ENCODE measurements around the gene KRTAP5-7.
"Not testable (repeated sequence)": the region's sequence is repeated elsewhere in the genome, so short reads cannot be mapped to it uniquely, and the experiment has no call there.

Gene KRTAP5-7

GRCh38 chr11:71556018-71556417, 29.0 kb downstream of the KRTAP5-7 start:
- no peak for DNase-seq (ENCODE audit: low read depth in 3 of 3, low spot score in 1 of 3)

- DNase-seq (ENCODE audit: low read depth in 3 of 3, low spot score in 1 of 3), result no peak
Measured at GRCh38 chr11:71557257-71557656, 30.2 kb downstream of the KRTAP5-7 start.

GRCh38 chr11:71558996-71559395, 31.9 kb downstream of the KRTAP5-7 start:
- DNase-seq (ENCODE audit: low read depth in 3 of 3, low spot score in 1 of 3), result no peak

DNA sequence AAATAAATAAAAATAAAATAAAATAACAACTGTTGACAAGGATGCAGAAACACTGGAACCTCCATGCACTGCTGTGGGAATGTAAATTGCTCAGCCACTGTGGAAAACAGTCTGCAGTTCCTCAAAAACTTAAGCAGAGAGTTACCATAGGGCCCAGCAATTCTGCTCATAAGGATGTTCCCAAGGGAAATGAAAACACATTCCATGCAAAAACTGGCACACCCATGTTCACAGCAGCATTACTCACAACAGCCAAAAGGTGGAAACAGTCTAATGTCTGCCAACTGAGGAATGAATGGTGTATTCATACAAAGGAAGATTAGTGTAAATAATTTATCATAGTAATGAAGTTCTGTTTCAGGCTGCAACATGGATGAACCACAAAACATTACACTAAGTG, 35.1 kb downstream of the KRTAP5-7 start:
- no peak for DNase-seq (ENCODE audit: low read depth in 3 of 3, low spot score in 1 of 3)

DNA sequence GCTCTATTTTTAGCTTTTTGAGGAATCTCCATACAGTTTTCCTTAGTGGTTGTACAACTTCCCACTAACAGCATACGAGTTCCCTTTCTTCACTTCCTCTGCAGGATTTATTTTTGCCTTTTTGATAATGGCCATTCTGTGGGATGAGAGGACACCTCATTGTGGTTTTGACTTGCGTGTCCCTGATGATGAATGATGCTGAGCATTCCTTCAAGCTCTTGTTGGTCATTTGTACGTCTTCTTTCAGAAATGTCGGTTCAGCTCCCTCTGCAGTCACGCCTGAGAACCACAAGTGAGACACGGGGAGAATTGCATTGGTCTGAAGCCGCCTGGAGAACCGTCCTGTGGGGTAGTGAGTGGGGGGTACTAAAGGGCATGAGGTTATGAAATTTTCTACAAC, 36.3 kb downstream of the KRTAP5-7 start:
- no peak for DNase-seq (ENCODE audit: low read depth in 3 of 3, low spot score in 1 of 3)

- DNase-seq (ENCODE audit: low read depth in 3 of 3, low spot score in 1 of 3), result no peak
Measured at GRCh38 chr11:71564430-71564829, 37.4 kb downstream of the KRTAP5-7 start.

GRCh38 chr11:71565263-71565662, 38.2 kb downstream of the KRTAP5-7 start, which contains the start of gene KRTAP5-10:
TSS of gene KRTAP5-10 (plus strand) at chr11:71565563. CDS start at chr11:71565588, 25 bp downstream.
- DNase-seq (ENCODE audit: low read depth in 3 of 3, low spot score in 1 of 3), result no peak

DNA sequence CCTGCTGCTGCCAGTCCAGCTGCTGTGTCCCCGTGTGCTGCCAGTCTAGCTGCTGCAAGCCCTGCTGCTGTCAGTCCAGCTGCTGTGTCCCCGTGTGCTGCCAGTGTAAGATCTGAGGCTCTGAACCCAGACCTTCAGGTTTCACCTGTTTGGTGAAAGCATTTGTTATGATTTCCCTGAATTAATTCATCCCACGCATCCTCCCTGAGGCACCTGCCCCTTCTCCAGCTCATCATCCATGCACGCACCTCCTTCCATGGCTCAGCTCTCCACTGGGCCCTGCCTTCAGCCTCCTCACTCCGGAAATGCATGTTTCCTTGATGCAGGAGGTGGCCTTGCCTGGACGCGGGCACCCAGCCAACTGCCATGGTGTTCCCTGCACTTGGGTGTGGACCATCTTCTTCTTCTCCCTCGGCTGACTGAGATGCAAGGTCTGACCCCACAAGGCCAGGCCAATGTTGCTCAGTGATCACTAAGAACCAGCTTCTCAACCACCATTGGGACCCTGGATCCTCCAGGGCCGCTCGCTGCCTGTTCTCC, 39.1 kb downstream of the KRTAP5-7 start:
- DNase-seq (ENCODE audit: low read depth in 3 of 3, low spot score in 1 of 3), result no peak

GRCh38 chr11:71566626-71567599, 39.8 kb downstream of the KRTAP5-7 start:
- DNase-seq (ENCODE audit: low read depth in 3 of 3, low spot score in 1 of 3), result not testable (repeated sequence)

DNA sequence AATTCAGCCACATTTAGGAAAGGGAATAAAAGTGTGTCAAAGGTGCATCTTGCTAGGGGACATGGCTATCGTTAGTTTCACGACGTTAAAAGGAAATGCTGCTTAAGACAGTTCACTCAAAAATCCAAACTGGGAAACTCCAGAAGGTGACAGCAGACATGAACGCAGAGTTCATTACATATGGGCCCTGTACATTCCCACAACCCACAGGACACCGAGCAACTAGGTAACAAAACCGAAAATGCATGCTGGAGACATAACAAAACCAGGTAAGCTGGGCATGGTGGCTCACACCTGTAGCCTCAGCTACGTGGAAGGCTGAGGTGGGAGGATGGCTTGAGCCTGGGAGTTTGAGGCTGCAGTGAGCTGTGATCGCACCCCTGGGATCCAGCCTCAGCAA, 40.6 kb downstream of the KRTAP5-7 start:
- DNase-seq (ENCODE audit: low read depth in 3 of 3, low spot score in 1 of 3), result not testable (repeated sequence)

DNA sequence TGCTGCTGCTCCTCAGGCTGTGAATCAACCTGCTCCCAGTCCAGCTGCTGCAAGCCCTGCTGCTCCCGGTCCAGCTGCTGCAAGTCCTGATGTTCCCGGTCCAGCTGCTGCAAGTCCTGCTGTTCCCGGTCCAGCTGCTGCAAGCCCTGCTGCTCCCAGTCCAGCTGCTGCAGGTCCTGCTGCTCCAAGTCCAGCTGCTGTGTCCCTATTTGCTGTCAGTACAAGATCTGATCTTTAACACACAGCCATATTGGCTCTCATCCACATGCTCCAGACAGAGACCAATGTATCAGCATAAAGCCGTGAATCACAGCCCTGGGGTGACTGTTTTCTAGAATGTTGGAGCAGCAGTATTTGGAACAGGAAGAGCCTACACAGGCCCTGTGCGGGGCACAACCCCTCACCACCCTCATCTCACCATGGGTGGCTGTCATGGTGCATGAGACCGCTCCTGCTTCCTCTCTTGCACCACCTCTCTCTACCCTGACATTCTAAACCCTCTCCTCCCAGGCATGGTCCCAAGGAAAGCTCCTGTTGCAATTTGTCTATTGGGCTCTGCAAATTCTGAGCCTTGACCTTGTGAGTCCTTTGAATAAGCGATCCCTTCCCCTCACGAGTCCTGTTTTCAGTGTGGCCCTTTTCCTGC, 41.8 kb downstream of the KRTAP5-7 start:
- DNase-seq (ENCODE audit: low read depth in 3 of 3, low spot score in 1 of 3), result no peak

DNA sequence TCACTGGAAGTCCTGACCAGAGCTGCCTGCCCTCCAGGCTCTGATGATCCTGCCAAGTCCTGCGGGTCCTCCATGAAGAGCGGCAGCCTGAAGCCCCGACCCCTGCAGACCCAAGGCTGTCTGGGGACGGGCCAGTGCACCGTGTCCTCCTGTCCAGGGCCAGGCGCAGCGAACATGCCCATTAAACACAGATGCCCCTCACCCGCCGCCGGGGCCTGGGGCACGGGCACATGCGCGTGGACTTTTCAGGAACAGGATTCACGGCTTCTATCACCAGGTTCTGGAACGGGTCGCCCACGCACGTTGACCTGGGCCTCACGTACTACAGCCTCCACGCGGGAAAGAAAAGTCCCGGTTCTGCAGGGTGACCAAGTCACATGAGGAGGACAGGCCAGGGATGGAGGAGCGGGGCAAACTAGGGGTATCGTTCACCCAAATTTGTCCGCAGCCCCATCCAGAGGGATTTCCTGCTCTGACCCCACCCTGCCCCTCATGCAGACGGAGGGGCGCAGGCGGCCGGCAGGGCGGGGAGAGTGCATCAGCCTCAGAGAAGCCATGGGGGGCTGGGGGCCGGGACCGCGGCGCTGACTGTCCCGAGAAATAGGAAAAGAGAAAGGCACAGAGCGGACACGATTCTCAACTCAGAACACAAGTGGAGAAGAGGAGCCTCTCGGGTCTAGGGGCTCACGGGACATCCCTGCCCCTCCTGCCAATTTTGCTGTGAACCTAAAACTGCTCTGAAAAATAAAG, 44.2 kb downstream of the KRTAP5-7 start:
- not testable (repeated sequence) for DNase-seq (ENCODE audit: low read depth in 3 of 3, low spot score in 1 of 3)

GRCh38 chr11:71572811-71573210, 45.7 kb downstream of the KRTAP5-7 start:
- DNase-seq (ENCODE audit: low read depth in 3 of 3, low spot score in 1 of 3), result no peak

GRCh38 chr11:71574418-71574817, 47.4 kb downstream of the KRTAP5-7 start:
- no peak for DNase-seq (ENCODE audit: low read depth in 3 of 3, low spot score in 1 of 3)

DNA sequence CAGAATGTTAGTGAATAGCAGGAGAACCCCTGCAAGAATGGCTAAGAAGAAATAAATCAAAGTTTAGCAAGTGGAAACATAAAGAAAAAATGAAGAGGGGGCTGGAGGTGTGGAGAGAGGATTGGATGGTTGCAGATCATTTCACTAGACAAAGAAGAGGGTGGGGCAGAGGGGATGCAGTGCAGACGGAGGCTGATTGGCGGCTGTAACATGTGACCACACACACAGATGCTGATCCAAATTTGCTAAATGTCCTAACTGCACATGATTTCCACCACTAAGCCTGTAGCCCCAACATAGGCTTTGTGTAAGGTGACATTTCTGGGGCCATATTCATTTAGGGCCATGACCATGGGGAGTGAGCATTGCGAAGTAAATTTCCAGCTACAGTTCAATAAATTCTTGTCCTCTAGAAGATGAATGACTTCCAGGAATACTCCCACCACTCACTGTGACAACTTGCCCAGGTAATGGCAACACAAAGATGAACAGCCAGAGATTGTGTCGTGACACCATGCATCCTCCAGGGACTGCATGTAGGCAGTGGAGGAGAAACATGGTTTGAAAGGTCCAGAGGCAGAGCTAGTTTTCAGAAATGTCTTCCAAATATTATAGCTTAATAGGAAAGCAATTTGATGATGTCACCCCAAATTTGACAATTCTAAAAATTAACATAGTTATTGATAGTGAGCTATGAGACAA, 48.8 kb downstream of the KRTAP5-7 start:
- DNase-seq (ENCODE audit: low read depth in 3 of 3, low spot score in 1 of 3), result no peak

DNA sequence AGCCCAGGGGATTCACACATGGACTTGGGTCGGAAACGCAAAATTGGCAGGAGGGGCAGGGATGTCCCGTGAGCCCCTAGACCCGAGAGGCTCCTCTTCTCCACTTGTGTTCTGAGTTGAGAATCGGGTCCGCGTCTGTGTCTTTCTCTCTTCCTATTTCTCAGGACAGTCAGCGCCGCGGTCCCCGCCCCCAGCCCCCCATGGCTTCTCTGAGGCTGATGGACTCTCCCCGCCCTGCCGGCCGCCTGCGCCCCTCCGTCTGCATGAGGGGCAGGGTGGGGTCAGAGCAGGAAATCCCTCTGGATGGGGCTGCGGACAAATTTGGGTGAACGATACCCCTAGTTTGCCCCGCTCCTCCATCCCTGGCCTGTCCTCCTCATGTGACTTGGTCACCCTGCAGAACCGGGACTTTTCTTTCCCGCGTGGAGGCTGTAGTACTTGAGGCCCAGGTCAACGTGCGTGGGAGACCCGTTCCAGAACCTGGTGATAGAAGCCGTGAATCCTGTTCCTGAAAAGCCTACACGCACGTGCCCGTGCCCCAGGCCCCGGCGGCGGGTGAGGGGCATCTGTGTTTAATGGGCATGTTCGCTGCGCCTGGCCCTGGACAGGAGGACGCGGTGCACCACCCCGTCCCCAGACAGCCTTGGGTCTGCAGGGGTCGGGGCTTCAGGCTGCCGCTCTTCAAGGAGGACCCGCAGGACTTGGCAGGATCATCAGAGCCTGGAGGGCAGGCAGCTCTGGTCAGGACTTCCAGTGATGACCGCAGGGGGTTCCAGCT, 49.8 kb downstream of the KRTAP5-7 start:
- not testable (repeated sequence) for DNase-seq (ENCODE audit: low read depth in 3 of 3, low spot score in 1 of 3)

DNA sequence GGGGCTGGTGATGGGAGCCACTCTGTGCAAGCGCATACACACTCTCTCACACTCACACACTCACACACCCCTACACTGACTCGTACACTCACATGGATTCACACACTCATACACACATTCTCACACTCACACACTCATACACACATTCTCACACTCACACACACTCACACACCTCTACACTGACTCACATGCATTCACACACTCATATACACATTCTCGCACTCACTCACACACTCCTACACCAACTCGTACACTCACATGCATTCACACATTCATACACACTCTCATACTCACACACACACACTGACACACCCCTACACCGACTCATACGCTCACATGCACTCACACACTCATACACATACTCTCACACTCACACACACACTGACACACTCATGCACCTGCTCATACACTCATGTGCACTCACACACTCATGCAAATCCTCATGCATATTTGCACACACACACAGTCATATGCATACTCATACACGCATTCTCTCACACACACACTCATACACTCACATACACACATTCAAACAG, 50.5 kb downstream of the KRTAP5-7 start:
- no peak for DNase-seq (ENCODE audit: low read depth in 3 of 3, low spot score in 1 of 3)

Data from stimulated activated CD4-positive, alpha-beta T cell treated with anti-CD3 and anti-CD28 coated beads, TNF-alpha, amount 100 ng/mL, for 1 hour (primary cell).